Muscle layer of duodenum (tissue), 2 donors: ENCODE measurements around the gene DOLK.
"Not testable (repeated sequence)": the region's sequence is repeated elsewhere in the genome, so short reads cannot be mapped to it uniquely, and the experiment has no call there.

Source experiments
- H3K27ac ChIP-seq: one replicate; pipeline ENCODE4 v1.7.0; 2013; ENCODE audit warnings: mild to moderate bottlenecking, low read length
- H3K27me3 ChIP-seq: one replicate; pipeline ENCODE4 v1.7.0; 2013; ENCODE audit warnings: low read depth, mild to moderate bottlenecking, control low read depth, low read length
- H3K36me3 ChIP-seq, 2 donors: one replicate each; pipeline ENCODE4 v1.7.0; 2013; ENCODE audit warnings: low read length in 2 of 2, control low read depth in 1 of 2, mild to moderate bottlenecking in 1 of 2; ENCODE audit not compliant: insufficient read depth in 2 of 2, control insufficient read depth in 1 of 2
- H3K4me1 ChIP-seq, 2 donors: one replicate each; pipeline ENCODE4 v1.7.0; 2013; ENCODE audit warnings: low read length in 2 of 2, mild to moderate bottlenecking in 2 of 2, control low read depth in 1 of 2, moderate library complexity in 1 of 2; ENCODE audit not compliant: insufficient read depth in 2 of 2, control insufficient read depth in 1 of 2
- H3K4me3 ChIP-seq, 2 donors: one replicate each; pipeline ENCODE4 v1.7.0; 2013; ENCODE audit warnings: low read length in 2 of 2, low read depth in 1 of 2, mild to moderate bottlenecking in 1 of 2
- H3K9me3 ChIP-seq, 2 donors: one replicate each; pipeline ENCODE4 v1.7.0; 2013; ENCODE audit warnings: low read length in 2 of 2, control low read depth in 1 of 2, mild to moderate bottlenecking in 1 of 2; ENCODE audit not compliant: control insufficient read depth in 1 of 2
- donor health status: healthy.

Gene DOLK

DNA sequence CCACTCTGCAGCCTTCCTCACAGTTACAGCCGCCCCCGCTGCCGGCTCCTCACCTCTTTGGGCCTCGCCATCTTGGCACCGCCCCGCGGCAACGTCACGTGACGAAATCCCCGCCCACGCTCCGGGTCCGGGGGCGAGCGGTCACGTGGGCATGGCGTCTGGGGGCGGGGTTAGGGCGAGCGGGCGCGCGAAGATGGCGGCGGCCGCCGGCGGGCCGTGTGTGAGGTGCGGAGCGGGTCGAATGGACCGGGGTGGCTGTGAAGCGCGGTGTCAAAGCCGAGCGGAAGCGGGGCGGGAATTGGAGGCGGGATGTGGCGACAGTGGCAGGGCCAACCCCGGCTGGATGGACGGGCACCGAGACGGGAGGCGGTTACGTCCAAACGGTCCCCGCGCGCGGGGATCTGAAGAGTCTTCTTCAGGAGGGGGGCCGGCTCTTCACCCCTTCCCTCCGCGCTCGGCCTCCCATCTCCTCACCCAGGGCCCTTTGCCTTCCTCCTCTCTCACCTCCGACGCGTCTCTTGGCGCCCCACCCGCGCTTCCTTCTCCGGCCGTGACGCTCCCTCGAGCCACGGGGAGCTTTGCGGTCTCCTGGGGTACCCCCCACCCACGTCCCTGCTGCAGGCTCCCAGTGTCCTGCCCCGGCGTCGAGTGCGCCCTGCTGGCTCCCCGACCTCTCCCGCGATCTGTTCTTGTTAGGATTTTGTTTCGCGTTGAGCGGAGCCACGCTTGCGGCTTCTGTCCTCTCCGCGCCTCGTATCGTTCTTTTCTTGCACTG lies at the start of gene DOLK, which contains the start of gene NUP188:
DOLK (minus strand) TSS at position 77 of the 775 bp plus-strand sequence. CDS start 300 bp downstream, outside the sequence.
NUP188 (plus strand) TSS at position 173 of the 775 bp plus-strand sequence; CDS start at position 194, 21 bp downstream.
- H3K27me3 ChIP-seq = no peaks in the 10 kb centered on the region
- no peaks in the 10 kb centered on the region for H3K9me3 ChIP-seq
- H3K4me3 ChIP-seq = peak within 1 kb of the TSS; percentile 91 to 93
- peaks cover 10 to 13% of the 10 kb centered on the region in 2 donors for H3K36me3 ChIP-seq
- H3K27ac ChIP-seq = peak within 1 kb of the TSS; percentile 96
- H3K4me1 ChIP-seq = peaks cover 6 to 17% of the 10 kb centered on the region in 2 donors

- H3K4me1 ChIP-seq = no peaks in the 10 kb centered on the region
- no peak overlapping the region for H3K27ac ChIP-seq
- H3K4me3 ChIP-seq = no peak overlapping the region
- H3K27me3 ChIP-seq = no peaks in the 10 kb centered on the region
- no peaks in the 10 kb centered on the region for H3K9me3 ChIP-seq
- peaks cover 58 to 83% of the 10 kb centered on the region in 2 donors for H3K36me3 ChIP-seq
Measured at GRCh38 chr9:128995791-128996190, 48.4 kb upstream of the DOLK start.

DNA sequence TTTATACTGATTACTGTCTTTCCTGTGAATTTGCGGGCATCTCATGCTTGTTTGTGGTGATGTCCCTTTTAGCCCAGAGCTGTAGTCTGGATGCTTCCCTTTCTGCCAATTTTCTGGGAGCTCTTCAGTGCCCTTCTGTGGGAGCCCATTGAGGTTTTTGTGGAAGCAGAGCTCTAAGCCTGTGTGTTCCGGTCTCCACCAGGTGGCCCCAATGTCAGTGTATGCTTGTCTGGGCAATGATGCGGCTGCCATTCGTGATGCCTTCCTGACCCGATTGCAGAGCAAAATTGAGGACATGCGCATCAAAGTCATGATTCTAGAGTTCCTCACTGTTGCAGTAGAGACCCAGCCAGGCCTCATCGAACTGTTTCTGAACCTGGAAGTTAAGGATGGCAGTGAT lies 45.6 kb upstream of the DOLK start:
- Histone ChIP-seq H3K4me3 (no peak overlapping the region), H3K4me1 (no peaks in the 10 kb centered on the region), H3K9me3 (no peaks in the 10 kb centered on the region), H3K36me3 (peaks cover 45 to 71% of the 10 kb centered on the region in 2 donors), H3K27ac (no peak overlapping the region), H3K27me3 (no peaks in the 10 kb centered on the region)

GRCh38 chr9:128987805-128988204 lies 40.4 kb upstream of the DOLK start:
- Histone ChIP-seq H3K36me3 (peaks cover 50 to 74% of the 10 kb centered on the region in 2 donors), H3K27ac (peak overlapping the region; percentile 39), H3K4me1 (peaks cover 0 to 5% of the 10 kb centered on the region in 2 donors)

DNA sequence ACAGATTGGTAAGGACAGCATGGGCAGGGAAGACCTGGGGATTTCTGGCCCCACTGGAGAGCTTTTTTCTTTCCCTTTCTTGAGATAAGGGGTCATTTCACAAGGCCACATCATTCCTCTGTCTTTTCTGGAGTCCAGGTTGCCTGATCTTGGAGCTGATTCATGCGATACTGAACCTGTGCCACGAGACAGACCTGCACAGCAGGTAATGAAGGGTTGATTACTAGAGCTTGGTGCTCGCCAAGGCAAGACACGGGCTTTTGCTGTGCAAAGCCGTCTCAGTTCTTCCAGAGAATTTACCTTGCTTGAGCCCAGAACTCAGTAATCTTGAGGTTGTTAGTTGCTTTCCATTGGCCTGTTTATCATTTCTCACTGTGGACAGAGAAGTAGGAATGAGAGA lies 39.3 kb upstream of the DOLK start:
- Histone ChIP-seq H3K4me3 (no peak overlapping the region), H3K36me3 (peaks cover 49 to 77% of the 10 kb centered on the region in 2 donors), H3K9me3 (no peaks in the 10 kb centered on the region), H3K27ac (no peak overlapping the region), H3K4me1 (peaks cover 0 to 5% of the 10 kb centered on the region in 2 donors), H3K27me3 (no peaks in the 10 kb centered on the region)

More at GRCh38 chr9:128987805-128988204, 40.4 kb upstream of the DOLK start:
- Histone ChIP-seq H3K27me3 (no peaks in the 10 kb centered on the region), H3K4me3 (no peak overlapping the region), H3K9me3 (no peaks in the 10 kb centered on the region)

DNA sequence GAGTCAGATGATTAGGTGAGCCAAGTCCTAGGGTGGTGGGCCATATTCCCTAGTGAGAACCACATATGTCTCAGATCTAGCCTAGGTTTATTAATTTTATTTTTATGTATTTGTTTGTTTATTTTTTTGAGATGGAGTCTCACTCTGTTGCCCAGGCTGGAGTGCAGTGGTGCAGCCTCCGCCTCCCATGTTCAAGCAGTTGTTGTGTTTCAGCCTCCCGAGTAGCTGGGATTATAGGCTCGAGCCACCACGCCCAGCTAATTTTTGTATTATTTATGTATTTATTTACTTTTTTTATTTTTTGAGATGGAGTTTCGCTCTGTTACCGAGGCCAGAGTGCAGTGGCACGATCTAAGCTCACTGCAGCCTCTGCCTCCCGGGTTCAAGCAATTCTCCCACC lies 36.1 kb upstream of the DOLK start:
- H3K36me3 ChIP-seq = peaks cover 69 to 89% of the 10 kb centered on the region in 2 donors
- no peaks in the 10 kb centered on the region for H3K27me3 ChIP-seq
- H3K4me1 ChIP-seq = peaks cover 0 to 5% of the 10 kb centered on the region in 2 donors
- H3K4me3 ChIP-seq = no peak overlapping the region
- no peak overlapping the region for H3K27ac ChIP-seq
- H3K9me3 ChIP-seq = no peaks in the 10 kb centered on the region

DNA sequence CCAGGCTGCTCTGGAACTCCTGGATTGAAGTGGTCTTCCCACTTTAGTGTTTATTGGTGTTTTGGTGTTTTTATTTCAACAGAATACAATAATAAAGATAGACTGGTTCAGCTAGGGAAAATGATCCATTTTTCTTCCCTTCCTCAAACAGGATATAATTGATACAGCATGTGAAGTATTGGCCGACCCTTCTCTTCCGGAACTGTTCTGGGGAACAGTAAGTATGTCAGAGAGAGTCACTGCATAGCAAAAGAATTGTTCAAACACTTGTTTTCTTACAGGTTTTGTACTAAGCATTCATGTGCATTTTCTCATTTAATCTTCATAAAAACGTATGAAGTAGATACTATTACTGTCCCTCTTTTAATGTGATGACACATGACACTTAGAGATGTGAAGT lies 31.7 kb upstream of the DOLK start:
- Histone ChIP-seq H3K9me3 (no peaks in the 10 kb centered on the region), H3K4me1 (no peaks in the 10 kb centered on the region), H3K4me3 (no peak overlapping the region), H3K27ac (no peak overlapping the region), H3K36me3 (peaks cover 37 to 75% of the 10 kb centered on the region in 2 donors), H3K27me3 (no peaks in the 10 kb centered on the region)

DNA sequence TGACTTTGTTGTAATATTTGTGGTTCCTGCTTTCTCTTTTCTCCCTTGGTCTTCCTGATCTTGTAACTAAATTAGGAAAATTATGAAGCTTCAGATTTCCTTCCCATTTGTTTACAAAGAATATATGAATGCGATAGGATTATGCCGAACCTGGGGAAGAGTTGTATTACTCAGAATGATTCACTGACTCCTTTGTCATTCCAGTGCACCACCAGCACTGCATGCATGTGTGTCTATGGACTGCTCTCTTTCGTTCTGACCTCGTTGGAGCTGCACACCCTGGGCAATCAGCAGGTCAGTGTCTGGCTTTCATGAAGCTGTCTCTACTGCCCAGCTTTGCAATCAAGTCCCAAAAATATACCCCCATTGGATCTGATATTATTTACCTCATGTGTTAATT lies 25.6 kb upstream of the DOLK start:
- Histone ChIP-seq H3K27ac (no peak overlapping the region), H3K4me3 (no peak overlapping the region), H3K4me1 (no peaks in the 10 kb centered on the region), H3K27me3 (no peaks in the 10 kb centered on the region), H3K9me3 (no peaks in the 10 kb centered on the region), H3K36me3 (peaks cover 37 to 76% of the 10 kb centered on the region in 2 donors)

DNA sequence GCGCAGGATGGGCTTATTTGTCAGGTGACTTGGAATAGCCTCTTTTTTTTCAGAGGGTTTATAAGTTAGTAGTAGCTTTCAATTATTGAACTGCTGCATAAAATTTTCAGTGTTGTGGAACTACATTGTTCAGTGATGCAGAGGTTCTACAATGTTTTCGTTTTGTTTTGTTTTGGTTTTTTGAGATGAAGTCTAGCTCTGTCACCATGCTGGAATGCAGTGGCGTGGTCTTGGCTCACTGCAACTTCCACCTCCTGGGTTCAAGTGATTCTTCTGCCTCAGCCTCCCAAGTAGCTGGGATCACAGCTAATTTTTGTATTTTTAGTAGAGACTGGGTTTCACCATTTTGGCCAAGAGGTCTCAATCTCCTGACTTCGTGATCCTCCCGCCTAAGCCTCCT lies 22.1 kb upstream of the DOLK start:
- H3K36me3 ChIP-seq = peaks cover 35 to 50% of the 10 kb centered on the region in 2 donors

GRCh38 chr9:128961403-128961802 lies 14.0 kb upstream of the DOLK start:
- H3K4me3 ChIP-seq, H3K9me3 ChIP-seq, H3K27ac ChIP-seq, H3K27me3 ChIP-seq, H3K4me1 ChIP-seq: not testable (repeated sequence)
- H3K36me3 ChIP-seq = peaks cover 20 to 46% of the 10 kb centered on the region in 2 donors

More for the DNA sequence above, 22.1 kb upstream of the DOLK start:
- Histone ChIP-seq H3K9me3 (no peaks in the 10 kb centered on the region), H3K27ac (no peak overlapping the region), H3K27me3 (no peaks in the 10 kb centered on the region), H3K4me3 (no peak overlapping the region), H3K4me1 (no peaks in the 10 kb centered on the region)

GRCh38 chr9:128947277-128947526 lies 201 bp downstream of the DOLK start:
- Histone ChIP-seq H3K4me1 (peaks cover 6 to 17% of the 10 kb centered on the region in 2 donors), H3K4me3 (peak overlapping the region; percentile 91 to 93), H3K27ac (peak overlapping the region; percentile 96), H3K9me3 (no peaks in the 10 kb centered on the region), H3K36me3 (peaks cover 8 to 13% of the 10 kb centered on the region in 2 donors), H3K27me3 (no peaks in the 10 kb centered on the region)
